HL-60 (cell line): ENCODE measurements around the gene TMEM40.

Experiments used
- CTCF ChIP-seq: IDR thresholded peaks from one replicate; pipeline ENCODE4 v1.5.1; 2011; ENCODE audit warnings: low read length, control low read depth, inconsistent platforms; ENCODE audit not compliant: insufficient read depth
- GABPA ChIP-seq: IDR thresholded peaks from 2 replicates; pipeline ENCODE4 v1.6.1; 2012; ENCODE audit warnings: low read depth
- POLR2AphosphoS5 ChIP-seq: IDR thresholded peaks from 2 replicates; pipeline ENCODE4 v1.6.1; 2012; ENCODE audit warnings: low read depth
- REST ChIP-seq: IDR thresholded peaks from 2 replicates; pipeline ENCODE4 v1.6.1; 2012; ENCODE audit warnings: low read depth; ENCODE audit not compliant: insufficient replicate concordance
- SPI1 ChIP-seq: IDR thresholded peaks from 2 replicates; pipeline ENCODE4 v1.6.1; 2012; ENCODE audit warnings: low read depth, mild to moderate bottlenecking, borderline replicate concordance

- TF ChIP-seq CTCF (no peak), POLR2AphosphoS5 (no peak), REST (no peak), GABPA (no peak), SPI1 (no peak)
These were observed 39.0 kb upstream of the TMEM40 start for GRCh38 chr3:12797892-12798558.
